NCI-H2107 treated with DMSO at 0.1 percent for 48 hours (cell line): ENCODE measurements around the gene EGLN3.
"Not testable (repeated sequence)": the region's sequence is repeated elsewhere in the genome, so short reads cannot be mapped to it uniquely, and the experiment has no call there.

Experiments used
- DNase-seq: peaks from one replicate; lab custom pipeline; 2025; ENCODE audit not compliant: unreplicated experiment; lab: John Stamatoyannopoulos, UW

EGLN3 gene

DNA sequence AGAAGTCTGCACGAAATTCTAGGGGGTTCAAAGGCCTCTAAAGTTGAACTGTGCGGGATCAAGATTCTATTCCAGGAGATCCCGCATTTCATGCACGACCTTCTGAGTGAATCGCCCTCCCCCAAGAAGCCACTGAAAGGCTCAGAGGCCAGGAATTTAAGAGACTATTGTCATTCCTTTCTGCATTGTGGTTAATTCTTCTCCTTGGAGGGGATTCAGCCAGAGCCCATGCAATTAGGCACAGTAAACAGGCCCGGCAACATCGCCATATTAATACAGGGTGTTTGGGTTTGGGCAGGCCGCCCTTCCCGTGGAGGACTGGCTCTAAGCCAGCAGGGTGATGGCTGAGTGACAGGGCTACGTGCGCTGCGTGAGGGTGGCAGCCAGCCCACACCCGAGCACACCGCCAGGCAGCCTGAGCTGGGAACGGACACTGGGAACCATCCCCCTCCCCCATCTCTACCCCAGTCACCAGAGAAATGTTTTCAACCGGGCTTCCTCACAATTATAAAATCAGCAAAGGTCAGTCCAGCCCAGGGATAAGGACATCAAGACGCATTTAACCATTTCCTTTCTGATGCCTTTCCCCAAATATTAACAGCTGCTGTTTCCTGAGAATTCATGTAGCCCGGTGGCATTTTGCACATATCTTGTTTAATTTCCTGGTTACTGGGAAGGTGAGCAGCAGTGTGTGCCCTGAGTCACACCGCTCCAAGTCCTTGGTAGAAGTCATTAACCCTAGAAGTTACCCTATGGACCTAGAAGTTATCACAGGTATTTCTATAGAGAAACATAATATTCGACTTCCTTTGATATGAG, 12.5 kb downstream of the EGLN3 start:
- peak; percentile 89 for DNase-seq

DNA sequence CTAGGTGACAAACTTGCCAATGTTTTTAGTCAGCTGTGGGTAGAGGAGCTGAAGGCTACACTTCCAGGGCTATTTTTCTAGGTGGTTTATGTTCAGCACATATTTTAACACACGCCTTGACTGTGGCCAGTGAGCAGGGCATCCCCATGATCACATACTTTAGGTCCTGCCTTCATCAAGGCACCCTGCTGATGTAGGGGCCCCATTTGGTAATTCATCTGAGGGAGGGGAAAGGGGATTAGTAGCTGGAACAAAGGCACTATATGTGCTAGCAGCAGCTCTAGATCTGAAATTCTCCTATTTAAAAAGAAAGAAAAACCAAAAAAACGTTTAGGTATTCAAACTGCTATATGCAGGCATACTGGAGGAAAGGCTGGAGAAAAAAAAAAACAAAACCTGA, 14.5 kb downstream of the EGLN3 start:
- no peak for DNase-seq

DNA sequence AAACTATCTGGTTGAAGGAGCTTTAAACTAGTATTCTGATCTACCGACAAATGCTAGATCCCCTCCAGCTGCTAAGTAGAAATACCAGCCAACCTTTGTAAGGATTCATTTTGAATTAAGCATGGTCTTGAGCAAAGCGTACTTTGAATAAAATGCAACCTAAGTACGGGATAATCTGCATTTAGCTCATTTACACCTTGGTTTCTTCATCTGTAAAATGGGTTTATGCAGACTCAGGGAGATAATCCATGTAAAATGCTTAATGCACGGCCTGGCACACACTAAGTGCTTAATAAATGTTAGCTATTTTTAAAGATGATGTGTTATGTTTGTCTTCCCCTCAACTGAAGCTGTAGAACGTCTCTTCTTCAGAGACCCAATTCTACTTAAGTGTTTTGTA, 15.9 kb downstream of the EGLN3 start:
- no peak for DNase-seq

DNA sequence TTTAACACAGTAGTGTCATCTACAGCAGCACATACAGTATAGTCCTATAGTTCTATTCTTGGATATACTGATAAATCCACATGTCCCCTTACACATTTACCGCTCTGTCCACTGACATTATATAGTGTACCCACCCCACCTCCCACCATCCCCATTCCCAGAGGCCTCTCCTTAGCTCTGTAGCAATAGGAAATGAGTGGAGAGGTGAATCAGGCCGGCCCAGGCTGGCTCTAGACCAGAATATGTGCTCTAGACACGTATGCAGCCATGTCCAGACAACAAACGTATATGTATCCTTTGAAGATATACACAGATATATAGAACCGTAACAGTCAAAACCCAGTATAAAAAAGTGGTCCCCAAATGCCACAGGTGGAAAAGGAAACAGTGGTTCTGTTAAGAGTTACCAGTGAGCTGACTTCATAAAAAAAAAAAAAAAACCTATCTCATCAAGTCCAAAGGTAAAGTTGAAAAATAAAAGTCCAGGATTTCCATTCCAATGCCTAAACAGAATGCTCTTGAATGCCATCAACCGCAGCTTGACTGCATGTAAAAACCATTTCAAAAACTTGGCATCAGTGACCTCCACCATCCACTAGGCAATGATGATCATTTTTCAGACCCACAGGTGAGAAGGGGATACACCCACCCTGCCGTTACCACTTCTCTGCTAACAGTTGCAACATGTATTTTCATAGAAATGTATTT, 16.7 kb downstream of the EGLN3 start:
- no peak for DNase-seq

DNA sequence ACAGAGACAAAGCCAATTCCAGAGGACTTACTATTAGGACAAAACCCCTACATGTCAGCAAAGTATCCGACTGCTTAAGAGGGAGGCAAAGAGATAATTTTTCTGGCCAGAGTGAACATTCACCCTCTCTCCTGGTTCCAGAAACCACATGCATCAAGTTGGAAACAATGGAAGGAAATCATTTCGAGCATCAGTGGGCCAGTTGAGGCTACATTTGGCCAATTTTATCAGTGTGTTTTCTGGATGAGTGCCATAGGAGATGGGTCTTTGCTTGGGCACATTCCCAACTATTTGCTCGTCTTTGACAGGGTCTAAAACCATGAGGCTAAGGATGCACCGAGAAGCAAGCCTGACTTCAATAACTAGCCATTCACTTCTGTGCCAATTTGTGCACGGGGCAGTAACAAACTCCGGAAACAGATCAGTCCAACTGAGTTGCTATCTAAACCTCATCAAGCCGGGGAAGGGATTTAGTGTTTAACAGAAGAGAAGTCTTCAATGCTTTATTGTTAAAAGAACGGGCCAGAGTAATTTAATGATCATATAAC, 17.4 kb downstream of the EGLN3 start:
- no peak for DNase-seq

DNA sequence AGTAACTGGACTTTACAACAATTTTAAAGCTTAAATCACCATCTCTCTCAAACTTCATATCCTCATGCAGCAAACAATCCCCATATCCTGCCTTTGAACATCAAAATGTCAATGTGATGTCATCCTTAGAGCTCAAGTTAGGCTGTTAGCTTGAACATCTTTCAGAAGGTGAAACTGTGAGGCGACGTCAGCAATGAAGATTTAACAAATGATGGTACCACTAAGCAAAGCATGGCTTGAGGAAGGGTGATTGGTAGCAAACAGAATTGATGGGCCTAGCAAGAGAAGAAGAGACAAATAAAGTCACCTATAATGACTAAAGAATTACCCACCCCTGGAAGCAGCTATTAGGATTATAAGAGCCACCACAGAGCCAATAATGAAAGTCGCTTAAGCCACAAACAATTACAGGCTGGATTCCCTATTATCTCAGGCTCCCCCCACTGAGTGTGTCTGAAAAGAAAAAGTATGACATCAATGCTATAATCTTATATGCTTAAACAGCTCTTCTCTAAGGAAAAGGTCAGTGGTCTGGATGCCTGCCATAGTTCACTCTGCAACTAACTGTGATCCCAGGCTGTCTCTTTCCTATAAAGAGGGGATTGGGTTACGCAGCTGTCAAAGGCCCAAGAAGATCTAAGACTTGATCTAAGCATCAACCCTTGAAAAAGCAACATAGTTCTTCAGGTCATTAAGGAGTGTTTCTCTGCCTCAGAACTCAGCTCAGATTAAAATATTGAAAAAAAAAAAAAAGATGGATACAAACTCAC, 18.1 kb downstream of the EGLN3 start:
- peak; percentile 88 for DNase-seq

DNA sequence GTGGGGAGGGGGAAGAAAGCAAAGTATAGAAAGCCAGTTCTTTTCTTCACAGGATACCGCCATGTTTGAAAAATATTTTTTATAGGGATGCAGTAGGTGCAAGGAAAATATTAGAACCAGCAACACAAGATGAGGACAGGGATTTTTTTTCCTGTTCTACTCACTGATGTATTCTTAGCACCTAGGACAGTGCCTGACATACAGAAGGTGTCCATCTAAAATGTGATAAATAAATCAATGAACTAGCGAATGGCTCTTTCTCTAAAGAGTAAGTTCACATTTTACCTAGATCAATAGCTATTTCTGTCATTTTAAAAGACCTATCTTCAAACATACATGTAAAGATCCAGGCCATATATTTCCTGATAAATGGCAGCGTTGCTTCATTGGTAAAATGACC, 18.8 kb downstream of the EGLN3 start:
- no peak for DNase-seq

DNA sequence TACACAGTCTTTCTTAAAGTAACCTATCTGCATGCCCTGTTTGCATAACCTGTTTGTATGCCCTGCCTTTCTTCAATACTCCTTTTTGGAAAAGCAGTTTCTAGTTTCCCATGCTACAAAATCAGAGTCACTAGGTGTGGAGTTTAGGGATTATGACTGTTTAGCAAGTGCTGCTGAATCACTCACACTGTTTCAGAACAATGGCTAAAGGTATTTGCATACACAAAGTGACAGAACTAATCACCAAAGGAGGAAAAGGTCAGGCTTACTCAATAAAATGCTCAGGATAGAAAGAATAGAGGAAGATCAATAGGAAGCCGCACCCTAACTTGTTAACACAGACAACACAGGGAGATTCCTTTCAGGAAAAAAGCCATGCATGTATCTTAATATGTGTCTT, 19.4 kb downstream of the EGLN3 start:
- DNase-seq: no peak

DNA sequence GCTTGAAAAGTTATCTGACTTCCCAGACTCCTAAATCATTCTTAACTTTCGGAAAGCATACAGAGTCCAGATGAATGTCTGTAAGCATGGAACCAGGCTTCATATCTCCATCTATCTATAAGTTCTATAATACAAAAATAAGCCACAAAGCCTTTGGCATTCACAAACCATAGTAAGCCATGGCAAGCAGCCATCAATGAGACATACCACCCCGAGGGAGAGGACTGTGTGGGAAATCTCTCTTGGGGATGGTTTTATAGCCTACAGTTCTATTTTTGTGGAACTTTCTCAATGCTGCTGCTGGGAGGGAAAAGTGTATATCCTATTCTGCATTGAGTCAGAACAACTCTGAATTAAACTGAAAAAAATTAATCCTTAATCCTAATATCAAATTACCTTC, 20.4 kb downstream of the EGLN3 start:
- no peak for DNase-seq

DNA sequence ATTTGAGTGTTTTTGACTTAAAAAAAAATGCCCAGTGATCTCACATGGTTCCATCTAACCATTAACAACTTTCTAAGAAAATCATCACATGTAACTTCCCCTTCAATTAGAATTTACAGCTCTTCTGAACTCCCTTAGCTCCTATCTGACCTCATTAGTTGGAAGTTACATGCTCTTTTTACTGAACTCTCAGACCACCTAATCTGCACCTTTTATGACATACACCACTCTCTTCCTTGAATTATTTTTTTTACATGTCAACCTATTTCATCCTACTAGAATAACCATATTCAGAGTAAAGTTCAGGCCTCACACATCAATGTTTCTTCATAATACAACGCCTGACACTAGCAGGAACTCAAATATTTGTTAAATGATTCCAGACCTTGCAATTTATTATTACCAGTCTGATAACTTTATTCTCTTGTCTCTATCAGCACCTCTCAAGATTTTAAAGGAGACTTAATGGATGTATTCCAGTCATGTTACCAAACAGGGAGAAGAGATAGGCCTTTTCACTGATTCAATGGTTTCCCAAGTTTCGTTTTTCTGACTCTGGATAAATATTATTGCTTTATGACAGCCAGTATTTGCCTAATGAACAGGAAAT, 21.0 kb downstream of the EGLN3 start:
- no peak for DNase-seq

DNA sequence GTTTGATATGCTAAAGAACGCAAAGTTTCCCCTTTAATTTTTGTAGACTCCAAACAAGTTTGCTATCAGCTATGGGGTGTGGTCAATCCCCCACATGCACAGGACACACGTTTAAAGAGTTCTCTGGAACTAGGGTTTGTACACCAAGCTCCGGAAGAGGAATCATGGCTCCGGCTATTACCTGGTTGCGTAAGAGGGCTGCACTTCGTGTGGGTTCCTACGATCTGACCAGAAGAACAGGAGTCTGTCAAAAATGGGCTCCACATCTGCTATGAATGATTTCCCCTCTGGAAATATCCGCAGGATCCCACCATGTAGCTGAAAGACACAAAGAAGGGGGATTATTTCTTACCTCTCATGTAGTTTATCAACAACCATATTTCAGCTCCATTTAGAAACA, 22.0 kb downstream of the EGLN3 start:
- DNase-seq: no peak

DNA sequence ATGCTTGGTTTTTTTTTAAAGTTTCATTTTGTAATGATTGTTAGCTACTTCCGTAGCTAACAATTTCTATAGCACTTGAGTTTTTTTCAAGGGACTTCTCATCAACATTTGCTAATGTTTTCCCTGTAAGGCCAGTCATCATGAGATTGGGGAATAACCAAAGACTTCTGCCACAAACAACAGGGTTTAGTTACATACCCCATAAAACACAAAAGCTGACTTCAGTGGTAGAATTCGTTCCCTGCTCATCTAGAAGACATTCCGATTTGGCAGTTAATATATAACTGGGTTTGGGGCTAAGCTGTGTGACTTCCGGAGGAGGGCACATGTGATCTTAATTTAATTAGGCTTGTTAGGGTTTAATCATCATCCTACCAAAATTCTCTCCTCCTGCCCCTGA, 22.9 kb downstream of the EGLN3 start:
- no peak for DNase-seq

DNA sequence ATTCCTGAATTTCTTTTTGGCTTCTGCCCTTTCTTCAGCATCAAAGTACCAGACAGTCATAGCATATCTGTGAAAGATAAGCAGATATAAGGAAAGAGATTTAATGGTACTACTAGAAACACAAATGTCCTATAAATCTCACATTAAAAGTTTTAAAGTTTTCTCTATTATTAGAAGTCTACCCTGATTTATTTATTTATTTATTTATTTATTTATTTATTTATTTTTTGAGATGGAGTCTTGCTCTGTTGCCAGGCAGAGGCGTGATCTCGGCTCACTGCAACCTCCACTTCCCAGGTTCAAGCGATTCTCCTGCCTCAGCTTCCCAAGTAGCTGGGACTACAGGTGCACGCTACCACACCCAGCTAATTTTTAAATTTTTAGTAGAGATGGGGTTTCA, 23.9 kb downstream of the EGLN3 start:
- not testable (repeated sequence) for DNase-seq

DNA sequence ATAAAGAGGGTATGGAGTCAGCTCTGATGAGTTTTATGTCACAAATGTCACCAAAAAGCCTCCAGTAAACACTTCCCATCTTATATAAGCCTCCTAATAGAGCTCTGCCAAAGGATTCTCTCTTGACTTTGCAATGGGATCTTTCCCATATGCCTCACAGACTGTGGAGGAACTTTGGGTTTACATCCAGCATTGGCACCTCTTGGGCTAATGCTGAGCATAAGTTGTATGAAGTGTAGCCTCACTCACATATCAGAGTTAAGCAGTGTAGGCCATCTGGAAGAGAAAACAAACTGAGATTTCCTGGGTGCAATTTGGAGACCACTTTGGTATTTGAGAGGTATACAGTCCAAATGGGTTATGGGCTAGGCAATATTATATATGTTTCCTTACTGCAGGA, 24.9 kb downstream of the EGLN3 start:
- DNase-seq: no peak

DNA sequence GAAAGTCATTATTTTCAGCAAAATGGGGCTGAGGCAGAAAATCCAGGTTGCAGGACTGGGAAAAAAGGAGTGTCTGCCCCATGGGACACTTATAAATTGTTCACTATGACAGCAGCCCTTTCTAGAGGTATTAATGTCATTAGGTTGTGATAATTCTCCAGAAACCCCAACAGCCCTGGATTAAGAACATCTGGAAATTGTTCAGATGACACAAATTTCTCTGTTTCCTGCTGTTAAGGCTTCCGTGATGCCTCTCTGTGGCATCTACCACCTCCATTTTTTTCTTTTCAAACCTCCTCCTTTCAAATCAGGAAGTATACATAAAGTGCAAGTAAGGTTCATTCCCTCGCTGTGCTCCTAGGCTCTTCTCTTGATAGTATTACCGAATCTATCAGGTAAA, 25.6 kb downstream of the EGLN3 start:
- DNase-seq: no peak

DNA sequence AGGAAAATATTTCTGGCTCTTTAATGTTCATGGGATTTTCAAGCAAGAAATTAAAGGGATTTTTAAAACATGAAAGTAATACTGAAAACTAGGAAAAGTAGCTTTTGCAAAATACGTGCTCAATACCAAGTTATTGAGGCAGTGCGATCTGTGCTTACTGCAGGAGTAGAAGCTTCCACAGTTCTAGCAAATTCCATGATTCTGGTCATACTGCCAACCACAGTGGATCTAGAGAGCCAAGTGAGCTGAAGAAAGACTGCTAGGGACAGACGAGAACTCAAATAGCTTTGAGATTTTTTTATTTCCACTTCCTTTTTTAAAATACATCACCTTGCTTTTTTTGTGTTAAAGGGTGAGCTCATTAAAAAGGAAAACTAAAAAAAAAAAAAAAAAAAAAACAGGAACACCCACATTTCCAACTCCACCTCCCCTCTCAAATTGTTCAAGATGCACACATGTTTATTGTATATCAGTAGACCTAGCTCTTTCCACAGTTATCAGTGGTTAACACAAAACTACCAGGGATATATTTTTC, 26.2 kb downstream of the EGLN3 start:
- no peak for DNase-seq

DNA sequence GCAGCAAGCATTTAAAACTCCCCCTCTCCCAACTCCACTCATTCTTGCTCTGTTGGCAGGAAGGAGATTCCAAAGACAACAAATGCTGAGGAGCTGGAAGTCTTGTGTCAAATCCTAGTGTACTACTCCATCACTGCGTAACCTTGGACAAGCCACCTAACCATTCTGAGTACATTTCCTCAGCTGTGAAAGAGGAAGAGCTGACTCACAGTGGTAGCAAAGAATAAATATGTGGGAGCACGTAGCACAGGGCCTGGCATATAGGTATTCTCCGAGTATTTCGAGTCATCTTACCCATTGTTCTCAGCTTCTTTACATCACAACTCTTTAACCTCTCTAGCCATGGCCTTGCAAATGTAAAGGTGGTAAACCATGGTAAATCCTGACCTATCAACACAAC, 28.7 kb downstream of the EGLN3 start:
- DNase-seq: no peak

DNA sequence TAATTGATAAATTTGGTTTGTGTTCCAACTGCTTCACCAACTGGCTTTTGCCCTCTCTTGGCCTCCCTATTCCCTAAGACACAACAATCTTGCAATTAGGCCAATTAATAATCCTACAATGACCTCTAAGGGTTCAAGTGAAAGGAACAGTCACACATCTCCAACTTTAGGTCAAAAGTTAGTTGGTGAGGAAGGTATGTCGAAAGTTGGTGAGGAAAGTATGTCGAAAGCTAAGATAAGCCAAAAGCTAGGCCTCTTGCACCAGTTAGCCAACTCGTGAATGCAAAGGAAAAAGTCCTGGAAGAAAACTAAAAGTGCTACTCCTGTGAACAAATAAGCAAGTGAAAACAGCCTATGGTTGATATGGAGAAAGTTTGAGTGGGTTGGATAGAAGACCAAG, 32.6 kb downstream of the EGLN3 start:
- no peak for DNase-seq

DNA sequence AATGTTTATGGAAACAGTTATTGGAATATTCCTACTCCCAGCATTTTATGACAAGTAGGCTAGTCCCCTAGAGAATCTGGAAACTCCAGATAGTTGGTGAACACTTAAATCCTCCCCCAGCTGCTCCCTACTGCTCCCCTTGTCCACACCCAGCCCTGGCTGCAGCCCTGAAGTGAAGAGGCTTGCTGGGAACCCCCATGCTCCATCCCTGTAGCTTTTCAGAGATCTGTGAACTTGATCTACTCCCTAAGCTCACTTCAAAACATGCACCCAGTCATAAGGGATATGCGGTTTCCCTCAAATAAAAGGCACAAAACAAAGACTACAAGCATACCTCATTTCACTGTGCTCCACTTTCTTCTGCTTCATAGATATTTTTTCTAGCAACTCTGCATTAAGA, 33.2 kb downstream of the EGLN3 start:
- peak; percentile 82 for DNase-seq

DNA sequence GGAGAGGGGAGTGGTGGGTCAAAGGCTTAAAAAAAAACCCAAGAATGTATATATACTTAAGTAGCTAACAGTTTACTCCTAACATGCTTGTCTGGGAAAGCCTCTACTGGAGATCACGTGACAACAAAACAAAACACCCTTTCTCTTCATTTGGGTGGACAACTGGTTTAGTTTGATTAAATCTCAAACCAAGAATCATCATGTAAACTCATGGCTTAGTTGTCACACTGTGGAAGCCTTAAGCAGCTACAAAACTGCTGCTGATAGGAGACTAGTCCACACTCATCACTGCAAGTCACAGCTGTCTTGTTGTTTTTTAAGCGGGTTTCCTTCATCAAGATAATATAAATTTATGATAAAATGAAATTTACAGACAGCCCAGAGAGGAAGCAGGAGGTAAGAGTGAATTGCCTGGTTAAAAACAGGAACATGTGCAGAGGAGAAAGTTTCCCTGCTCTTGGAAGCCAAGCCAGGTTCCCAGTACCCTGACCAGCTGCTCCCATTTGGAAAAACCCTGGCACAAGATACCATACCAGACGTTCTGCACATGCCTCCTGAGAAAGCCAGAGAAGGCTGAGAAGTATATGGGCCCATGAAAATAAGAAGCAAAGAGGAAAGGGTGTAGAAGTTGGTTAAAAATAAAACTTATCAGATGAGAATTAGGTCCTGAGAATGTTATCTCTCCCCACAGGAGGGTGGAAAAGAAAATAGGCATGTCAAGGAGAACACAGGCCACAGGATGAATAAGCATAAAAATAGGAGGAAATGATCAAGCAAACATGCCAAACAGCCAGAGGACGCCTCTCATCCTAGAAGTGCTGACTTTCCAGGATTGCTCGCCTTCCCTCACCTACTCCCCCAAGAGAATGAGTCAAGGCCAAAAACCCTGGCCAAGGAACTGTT, 34.0 kb downstream of the EGLN3 start:
- DNase-seq: no peak
